Limb (tissue), 2 donors: Measurements from ENCODE around the gene MAST4.
"Not testable (repeated sequence)": the region's sequence is repeated elsewhere in the genome, so short reads cannot be mapped to it uniquely, and the experiment has no call there.

Source experiments
- DNase-seq, 2 donors: peaks; one replicate each; pipeline ENCODE4 v3.0.0-alpha.2; 2016; ENCODE audit errors: extremely low spot score in 2 of 2

Gene MAST4

GRCh38 chr5:66808663-66809062 lies 212.5 kb downstream of the MAST4 start:
- DNase-seq, result no peak

- DNase-seq, result no peak
Measured at GRCh38 chr5:66810151-66810550, 214.0 kb downstream of the MAST4 start.

GRCh38 chr5:66810848-66811261 lies 214.7 kb downstream of the MAST4 start:
- no peak for DNase-seq

GRCh38 chr5:66812291-66812690 lies 216.1 kb downstream of the MAST4 start:
- no peak for DNase-seq

GRCh38 chr5:66813306-66813705 lies 217.1 kb downstream of the MAST4 start:
- no peak for DNase-seq

GRCh38 chr5:66814146-66814991 lies 218.2 kb downstream of the MAST4 start:
- DNase-seq, result peak in 1 of 2 donors; percentile 17

- no peak for DNase-seq
Measured at GRCh38 chr5:66818304-66818934, 222.2 kb downstream of the MAST4 start.

GRCh38 chr5:66818935-66819328 lies 222.7 kb downstream of the MAST4 start:
- no peak for DNase-seq

- no peak for DNase-seq
Measured at GRCh38 chr5:66820630-66821207, 224.5 kb downstream of the MAST4 start.

- DNase-seq, result no peak
Measured at GRCh38 chr5:66821688-66822429, 225.7 kb downstream of the MAST4 start.

GRCh38 chr5:66822906-66823305 lies 226.7 kb downstream of the MAST4 start:
- DNase-seq, result not testable (repeated sequence)

- no peak for DNase-seq
Measured at GRCh38 chr5:66824476-66824875, 228.3 kb downstream of the MAST4 start.

- DNase-seq, result no peak
Measured at GRCh38 chr5:66826263-66826662, 230.1 kb downstream of the MAST4 start.

- DNase-seq, result no peak
Measured at GRCh38 chr5:66826696-66827095, 230.5 kb downstream of the MAST4 start.

- DNase-seq, result no peak
Measured at GRCh38 chr5:66828046-66828547, 231.9 kb downstream of the MAST4 start.

GRCh38 chr5:66828548-66829357 lies 232.6 kb downstream of the MAST4 start:
- peak; percentile 75 to 83 for DNase-seq

GRCh38 chr5:66829358-66829674 lies 233.1 kb downstream of the MAST4 start:
- no peak for DNase-seq

GRCh38 chr5:66829826-66830225 lies 233.6 kb downstream of the MAST4 start:
- no peak for DNase-seq

GRCh38 chr5:66830636-66831035 lies 234.4 kb downstream of the MAST4 start:
- DNase-seq, result peak in 1 of 2 donors; percentile 37

GRCh38 chr5:66839636-66840185 lies 243.5 kb downstream of the MAST4 start:
- DNase-seq, result no peak
